AG09309 (cell line): ENCODE measurements around the gene APBA2.
"Not testable (repeated sequence)": the region's sequence is repeated elsewhere in the genome, so short reads cannot be mapped to it uniquely, and the experiment has no call there.

ENCODE experiments used
- DNase-seq: peaks from one replicate; pipeline ENCODE4 v3.0.0-alpha.2; 2010; ENCODE audit warnings: low read depth
- H3K4me3 ChIP-seq: 2 replicates; pipeline ENCODE4 v1.5.1; 2011; ENCODE audit warnings: mild to moderate bottlenecking, low read depth, low read length, moderate library complexity; ENCODE audit not compliant: control insufficient read depth
- CTCF ChIP-seq: IDR thresholded peaks from 2 replicates; pipeline ENCODE4 v1.5.1; 2011; ENCODE audit warnings: mild to moderate bottlenecking, low read depth, low read length, inconsistent platforms; ENCODE audit not compliant: insufficient read depth, control insufficient read depth; ENCODE audit errors: missing control alignments

The APBA2 gene

GRCh38 chr15:29018120-29018805 lies 132.5 kb downstream of the APBA2 start:
- H3K4me3 ChIP-seq = no peak overlapping the region
- no peak for DNase-seq
- no peak for TF ChIP-seq CTCF

DNA sequence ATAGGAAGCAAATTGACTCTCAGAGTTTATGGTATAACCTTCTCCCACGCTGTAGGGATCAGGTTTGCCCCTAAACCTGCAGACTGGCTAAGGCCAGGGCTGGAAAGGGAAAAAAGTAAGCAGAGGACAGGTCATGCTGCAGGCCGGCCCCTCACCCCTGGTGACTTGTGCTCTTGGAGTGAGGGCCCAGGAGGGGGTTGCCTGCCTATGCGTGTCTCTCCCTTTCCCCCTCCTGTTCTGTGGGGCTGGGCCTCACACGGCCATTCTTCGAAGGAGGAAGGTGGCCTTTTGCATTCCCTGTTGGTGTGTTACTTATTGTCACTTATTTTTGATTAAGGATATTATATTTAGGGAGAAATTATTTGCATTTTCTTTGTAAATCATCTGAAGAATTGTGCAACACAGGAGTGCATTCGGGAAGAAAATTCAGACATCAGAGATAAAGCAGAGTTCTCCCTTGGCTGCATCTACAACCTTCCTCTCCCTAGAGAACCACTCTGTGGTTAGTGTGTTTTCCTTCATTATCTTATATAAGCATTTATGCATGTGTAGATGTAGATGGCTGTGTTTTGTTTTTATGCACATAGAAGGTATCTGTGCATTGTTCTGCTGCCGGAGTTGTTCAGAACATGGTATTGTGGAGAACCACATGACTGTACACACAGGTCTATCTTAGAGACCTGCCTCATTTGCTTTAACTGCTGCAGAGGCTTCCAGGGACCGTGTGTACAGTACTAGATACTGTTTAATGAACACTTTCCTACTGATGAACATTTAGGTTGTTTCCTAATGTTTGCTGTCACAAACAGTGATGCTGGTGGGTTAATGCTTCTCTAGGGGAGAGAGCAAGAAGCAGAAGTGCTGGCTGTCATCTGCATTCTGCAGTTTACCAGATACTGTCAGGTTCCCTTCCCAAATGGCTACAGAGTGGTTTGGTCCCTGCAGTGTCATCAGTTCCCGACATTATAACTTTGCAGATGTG lies 133.5 kb downstream of the APBA2 start:
- TF ChIP-seq CTCF = no peak
- DNase-seq = no peak
- no peak overlapping the region for H3K4me3 ChIP-seq

GRCh38 chr15:29021857-29022256 lies 136.1 kb downstream of the APBA2 start:
- no peak overlapping the region for H3K4me3 ChIP-seq
- no peak for TF ChIP-seq CTCF
- DNase-seq = no peak

GRCh38 chr15:29024662-29025061 lies 138.9 kb downstream of the APBA2 start:
- no peak overlapping the region for H3K4me3 ChIP-seq
- DNase-seq = no peak
- no peak for TF ChIP-seq CTCF

GRCh38 chr15:29025411-29025810 lies 139.6 kb downstream of the APBA2 start:
- not testable (repeated sequence) for H3K4me3 ChIP-seq, DNase-seq

- not testable (repeated sequence) for H3K4me3 ChIP-seq
Measured at GRCh38 chr15:29028158-29028557, 142.4 kb downstream of the APBA2 start.

DNA sequence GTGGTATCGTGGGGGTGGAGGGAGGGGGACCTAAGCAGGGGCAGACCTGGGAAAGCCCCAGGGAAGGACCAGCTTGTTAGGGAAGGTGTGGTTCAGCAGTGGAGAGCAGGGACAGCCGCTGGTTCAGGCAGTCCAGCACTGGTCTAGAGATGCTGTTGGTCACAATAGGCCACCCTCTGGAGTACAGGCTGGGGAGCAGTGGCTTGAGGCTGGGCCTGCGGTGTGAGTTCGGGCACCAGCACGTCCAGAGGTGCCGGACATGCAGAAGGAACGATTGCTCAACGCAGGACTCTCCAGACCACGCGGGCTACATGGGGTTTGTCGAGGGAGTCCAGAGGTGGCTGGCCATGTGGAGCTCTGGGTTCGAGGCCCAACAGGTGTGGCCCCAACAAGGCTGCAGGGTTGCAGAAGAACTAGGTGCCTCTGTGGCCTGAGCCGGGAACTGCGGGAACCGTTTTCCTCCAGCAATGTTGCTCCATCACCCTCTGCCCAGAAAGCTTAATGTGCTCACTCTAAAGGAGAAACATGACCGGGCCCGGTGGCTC lies 143.9 kb downstream of the APBA2 start:
- H3K4me3 ChIP-seq = no peak overlapping the region
- no peak for DNase-seq

More at GRCh38 chr15:29028158-29028557, 142.4 kb downstream of the APBA2 start:
- DNase-seq = not testable (repeated sequence)

More for the DNA sequence above, 143.9 kb downstream of the APBA2 start:
- TF ChIP-seq CTCF = no peak
